GM19438 (cell line): Measurements from ENCODE around the gene CEP170B.
"Not testable (repeated sequence)": the region's sequence is repeated elsewhere in the genome, so short reads cannot be mapped to it uniquely, and the experiment has no call there.

ENCODE experiments used
- ATAC-seq: cut with Tn5 transposase; IDR thresholded peaks from one replicate; pipeline ENCODE4 v1.9.1; 2021; ENCODE audit warnings: low read depth; ENCODE audit not compliant: unreplicated experiment

The CEP170B gene

DNA sequence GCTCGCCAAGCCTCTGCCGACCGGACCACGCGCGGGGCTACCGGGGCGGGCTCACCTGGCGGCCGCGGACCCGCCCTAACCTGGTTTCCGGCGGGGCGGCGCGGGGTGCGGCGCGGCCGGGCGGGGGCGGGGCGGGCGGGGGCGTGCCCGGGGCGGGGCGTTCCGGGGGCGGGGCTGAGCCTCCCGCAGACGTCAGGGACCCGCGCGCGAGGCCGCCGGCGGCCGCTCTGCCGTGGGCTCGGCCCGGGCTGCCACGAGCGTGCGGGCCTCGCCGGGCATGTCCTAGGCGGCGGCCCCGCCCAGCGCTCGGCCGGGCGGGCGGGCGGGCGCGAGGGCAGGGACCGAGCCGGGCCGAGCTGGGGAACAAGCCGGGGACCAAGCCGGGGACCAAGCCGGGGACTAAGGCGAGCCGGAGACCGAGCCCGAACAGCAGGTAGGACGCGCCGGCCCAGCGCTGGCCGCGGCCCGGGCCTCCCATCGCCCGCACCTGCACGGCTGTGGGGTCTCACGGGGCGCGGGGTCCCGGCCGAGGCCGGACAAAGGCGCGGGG lies at the start of gene CEP170B:
TSS of gene CEP170B (plus strand) at position 188 of the 550 bp plus-strand sequence. CDS start 3,183 bp downstream, outside the sequence.
- ATAC-seq: no peak

GRCh38 chr14:104816616-104816884 lies 48.5 kb upstream of the CEP170B start:
- no peak for ATAC-seq

- no peak for ATAC-seq
Measured at GRCh38 chr14:104817930-104818713, 46.9 kb upstream of the CEP170B start.

GRCh38 chr14:104818714-104819161 lies 46.3 kb upstream of the CEP170B start:
- no peak for ATAC-seq

- no peak for ATAC-seq
Measured at GRCh38 chr14:104819361-104819781, 45.7 kb upstream of the CEP170B start.

DNA sequence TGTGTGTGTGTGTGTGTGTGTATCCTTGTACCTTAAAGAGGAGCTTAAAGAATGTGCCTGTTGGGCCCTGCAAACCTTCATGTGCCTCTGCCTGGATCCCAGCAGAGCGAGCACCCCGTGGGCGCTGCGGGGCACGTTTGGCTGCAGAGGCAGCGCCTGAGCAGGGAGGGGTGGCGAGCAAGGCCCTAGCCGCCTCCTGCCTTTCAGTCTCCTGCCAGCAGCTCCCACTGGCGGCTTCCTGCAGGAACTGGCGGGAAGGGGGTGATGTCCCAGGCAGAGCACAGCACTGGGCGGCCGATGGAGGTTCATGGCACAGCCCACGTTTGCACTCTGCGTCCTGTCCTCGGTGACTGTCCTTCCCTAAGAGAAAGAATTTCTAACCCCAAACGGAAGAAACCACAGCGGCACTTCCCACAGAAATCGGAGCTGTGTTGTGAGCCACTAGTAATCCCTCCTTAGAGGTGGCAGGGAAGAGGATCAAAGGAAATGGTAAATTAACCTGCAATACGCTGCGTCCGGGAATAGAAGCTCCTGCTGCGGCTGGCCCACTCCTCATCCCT lies 44.3 kb upstream of the CEP170B start:
- ATAC-seq: no peak

- ATAC-seq: no peak
Measured at GRCh38 chr14:104821229-104821945, 43.7 kb upstream of the CEP170B start.

- ATAC-seq: no peak
Measured at GRCh38 chr14:104821971-104822608, 43.0 kb upstream of the CEP170B start.

GRCh38 chr14:104822821-104823615 lies 42.0 kb upstream of the CEP170B start:
- ATAC-seq: no peak

DNA sequence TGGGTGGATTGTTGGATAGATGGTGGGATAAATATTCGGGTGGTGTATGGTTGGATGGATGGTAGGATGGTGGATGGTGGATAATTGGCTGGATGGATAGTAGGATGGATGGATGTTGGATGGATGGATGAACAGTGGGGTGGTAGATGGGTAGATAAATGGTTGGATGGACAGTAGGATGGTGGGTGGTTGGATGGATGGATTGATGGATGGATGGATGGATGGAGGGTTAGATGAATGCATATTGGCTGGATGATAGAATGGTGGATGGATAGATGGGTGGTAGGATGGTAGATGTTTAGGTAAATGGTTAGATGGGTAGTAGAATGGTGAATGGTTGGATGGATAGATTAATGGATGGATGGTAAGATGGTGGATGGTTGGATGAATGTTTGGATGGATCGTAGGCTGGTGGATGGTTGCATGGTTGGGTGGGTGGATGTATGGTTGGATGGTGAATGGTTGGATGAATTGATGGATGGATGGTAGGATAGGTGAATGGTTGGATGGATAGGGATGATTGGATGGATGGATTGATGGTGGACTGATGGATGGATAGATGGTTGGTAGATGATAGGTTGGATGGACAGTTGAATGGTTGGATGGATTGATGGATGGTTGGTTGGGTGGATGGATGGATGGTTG lies 40.6 kb upstream of the CEP170B start:
- ATAC-seq: no peak

GRCh38 chr14:104826189-104826860 lies 38.7 kb upstream of the CEP170B start:
- no peak for ATAC-seq

DNA sequence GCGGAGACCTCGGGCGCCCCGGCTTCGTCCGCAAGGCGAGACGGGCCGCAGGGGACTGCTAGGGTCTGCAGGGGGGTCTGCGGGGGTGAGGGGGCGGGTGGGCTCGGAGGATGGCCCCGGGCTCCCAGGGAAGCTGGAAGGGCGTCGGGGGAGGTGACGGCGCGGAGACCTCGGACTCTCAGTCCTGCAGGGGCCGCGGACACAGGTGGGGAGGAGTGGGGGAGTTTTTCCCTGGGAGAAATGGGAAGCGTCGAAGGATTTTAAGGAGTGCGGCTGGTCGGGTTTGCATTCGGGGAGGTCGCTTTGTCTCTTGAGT lies 38.2 kb upstream of the CEP170B start:
- no peak for ATAC-seq

DNA sequence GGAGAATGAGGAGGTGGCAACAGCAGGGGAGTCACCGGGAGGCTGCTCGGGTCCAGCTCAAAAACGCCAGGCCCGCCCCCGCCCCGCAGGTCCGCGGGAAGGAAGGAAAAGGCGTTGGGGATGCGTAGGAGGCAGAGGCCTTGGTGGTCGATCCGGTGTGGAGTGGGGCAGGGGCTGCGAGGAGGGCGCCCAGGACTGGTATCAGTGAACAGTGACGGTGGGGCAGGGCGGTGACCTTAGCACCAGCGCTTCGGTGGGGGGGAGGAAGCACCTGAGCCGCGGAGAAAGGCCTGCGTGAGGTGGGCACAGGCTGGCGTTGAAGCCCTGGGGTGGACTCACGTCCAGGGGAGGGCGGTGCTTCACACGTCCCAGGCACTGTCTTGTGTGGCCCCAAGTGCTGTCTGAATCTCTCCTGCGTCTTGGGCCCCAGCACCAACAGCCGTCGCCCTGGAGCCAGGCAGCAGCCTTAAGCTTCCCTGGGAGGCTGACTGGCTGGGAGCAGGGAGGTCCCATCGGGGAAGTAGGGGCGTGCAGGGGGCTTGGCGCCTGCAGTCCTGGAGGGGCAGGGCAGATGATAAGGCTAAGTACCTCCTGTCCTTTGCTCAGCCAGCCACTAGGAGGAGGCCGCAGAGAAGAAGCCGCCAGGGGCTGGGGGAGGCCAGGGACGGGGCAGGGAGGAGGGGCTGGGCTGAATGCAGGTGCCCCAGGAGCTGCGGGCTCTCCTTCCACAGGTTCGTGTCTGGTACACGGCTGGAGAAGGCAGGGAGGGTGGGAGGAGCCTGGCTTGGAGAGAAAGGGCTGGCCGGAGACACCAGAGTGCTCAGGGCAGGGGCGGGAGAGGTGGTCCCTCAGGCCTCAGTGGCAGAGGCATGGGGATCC lies 37.7 kb upstream of the CEP170B start:
- ATAC-seq: no peak

DNA sequence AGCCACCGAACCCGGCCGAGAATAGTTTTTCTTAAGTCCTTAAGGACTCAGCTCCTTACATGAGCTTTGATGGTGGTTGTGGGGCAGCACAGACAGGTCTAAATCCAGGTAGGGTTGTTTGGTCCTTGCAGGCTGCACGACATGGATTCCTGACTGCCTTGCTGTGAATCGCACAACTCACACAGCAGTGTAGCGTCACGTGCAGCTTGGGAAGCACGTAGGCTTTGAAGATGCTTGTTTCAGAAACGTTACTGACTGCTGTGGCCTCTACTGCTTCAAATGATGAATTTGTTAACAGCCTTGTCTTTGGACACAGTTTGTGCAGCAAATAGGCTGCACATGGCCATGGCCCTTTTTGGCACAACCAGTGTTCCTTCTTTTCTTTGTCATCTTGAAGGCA lies 34.3 kb upstream of the CEP170B start:
- ATAC-seq: no peak

- not testable (repeated sequence) for ATAC-seq
Measured at GRCh38 chr14:104836171-104836935, 28.7 kb upstream of the CEP170B start.

DNA sequence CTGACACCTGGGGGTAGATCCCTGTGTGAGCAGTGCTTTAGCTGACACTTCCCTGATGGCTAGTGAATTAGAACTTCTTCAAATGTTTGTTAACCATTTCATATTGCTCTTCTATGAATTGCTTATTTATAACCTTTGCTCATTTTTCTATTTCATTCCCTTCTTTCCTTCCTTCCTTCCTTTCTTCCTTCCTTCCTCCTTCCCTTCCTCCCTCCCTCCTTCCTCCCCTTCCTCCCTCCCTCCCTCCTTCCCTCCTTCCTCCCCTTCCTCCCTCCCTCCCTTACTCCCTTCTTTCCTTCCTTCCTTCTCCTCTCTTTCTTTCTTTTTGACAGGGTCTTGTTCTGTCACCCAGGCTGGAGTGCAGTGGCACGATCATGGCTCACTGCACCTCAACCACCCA lies 23.3 kb upstream of the CEP170B start:
- no peak for ATAC-seq

- ATAC-seq: no peak
Measured at GRCh38 chr14:104843006-104843405, 22.1 kb upstream of the CEP170B start.
